Measurements from ENCODE around the gene DCXR. TPM values are rescaled to one million over a fixed set of nuclear protein-coding genes. Genes with fewer than 3 reads are reported as not detected.

The DCXR gene
- total and polyA plus RNA-seq, 2 of the 13 experiments (the other 11 are each of a cell fraction or from before 2014, with no cell fraction given): 287 to 311 TPM

DNA sequence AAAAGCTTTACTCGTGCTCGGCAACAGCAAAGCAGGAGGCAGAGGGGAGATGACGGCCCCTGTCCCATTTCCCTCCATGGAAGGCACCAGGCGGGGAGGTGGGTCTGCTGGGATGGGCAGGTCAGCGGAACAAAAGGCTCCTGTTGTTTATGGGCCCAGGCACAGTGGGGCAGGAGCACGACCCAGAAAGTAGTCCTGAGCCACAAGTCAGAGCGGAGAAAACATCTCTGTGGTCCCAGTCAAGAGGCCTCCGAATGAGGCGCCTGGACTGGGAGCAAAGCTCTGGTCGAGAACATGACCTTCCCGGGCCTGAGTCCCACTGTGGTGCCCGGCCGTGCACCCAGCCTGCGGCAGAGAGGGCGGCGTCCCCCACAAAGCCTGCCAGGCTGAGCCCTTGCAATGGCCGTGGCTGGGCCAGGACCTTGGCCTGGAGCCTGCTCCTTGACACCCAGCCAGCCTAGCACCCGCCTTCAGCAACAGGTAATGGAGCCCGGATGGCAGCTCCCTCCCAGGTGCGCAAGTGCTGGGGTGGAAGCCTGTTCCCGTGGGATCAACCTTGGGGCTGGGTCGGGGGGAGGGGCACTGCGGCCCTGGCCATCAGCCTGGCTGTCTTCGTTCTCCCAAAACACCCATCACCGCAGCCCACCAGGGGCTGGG is 10.5 kb upstream of the DCXR start:
- intact Hi-C loops (cut with micrococcal nuclease; ENCODE audit: unreplicated experiment) (no loop called here), in situ Hi-C loops (cut with HindIII; ENCODE audit: extremely low pct_ligation_motif_present, low pct_unique_long_range_greater_than_20kb) (no loop called here)
- Histone ChIP-seq H2AFZ (ENCODE audit: low read length) (no peak overlapping the region), H3K79me2 (ENCODE audit: insufficient read depth, low read length) (peaks cover 30% of the 10 kb centered on the region), H3K4me3 (replicated peaks in 1 of 3; ENCODE audit: insufficient read depth in 1 of 3, low read depth in 2 of 3, low read length in 3 of 3) (no peak overlapping the region), H4K20me1 (ENCODE audit: insufficient read depth, low read length) (no peaks in the 10 kb centered on the region; the same call in 1 of the 2 replicates), H3K4me2 (ENCODE audit: low read depth, low read length) (no peak overlapping the region), H3K27ac (ENCODE audit: extremely low read length, insufficient read depth, low read length) (no peak overlapping the region), H3K27me3 (ENCODE audit: control insufficient read depth in 1 of 2, insufficient read depth in 2 of 2, low read length in 2 of 2) (no peaks in the 10 kb centered on the region; a peak in 2 of 5 replicates), H3K4me1 (ENCODE audit: insufficient read depth, low read length) (peaks cover 40% of the 10 kb centered on the region), H3K9ac (ENCODE audit: insufficient read depth, low read depth, low read length) (no peak overlapping the region), H3K9me3 (ENCODE audit: low read length) (no peaks in the 10 kb centered on the region), H3K36me3 (replicated peaks in 1 of 2; ENCODE audit: control insufficient read depth in 1 of 2, insufficient read depth in 2 of 2, low read length in 2 of 2) (peaks cover 8 to 29% of the 10 kb centered on the region in 2 experiments; a peak in 4 of 5 replicates)
- CTCF ChIA-PET (ENCODE audit: low intra/inter-chr PET ratio, low total read pairs): no interaction called here
- POLR2A ChIA-PET: no interaction called here
- FAIRE-seq (no peak), DNase-seq (ENCODE audit: low spot score) (no peak), ATAC-seq (no peak)
- WGBS (ENCODE audit: low lambda C conversion rate): 91% methylated on average over 14 of the region's 25 CpGs
- TF ChIP-seq XBP1 (CRISPR knock-in tag; IDR thresholded peaks at IDR 0.05) (no peak), SRSF9 (IDR thresholded peaks at IDR 0.05; ENCODE audit: borderline replicate concordance, insufficient read depth, low read depth, low read length, poor library complexity, severe bottlenecking) (no peak), PCBP1 (IDR thresholded peaks at IDR 0.05; ENCODE audit: borderline replicate concordance, low read depth, low read length) (0 out of 2 replicates have a peak, but pooled peaks have one; percentile 44), ZBTB3 (CRISPR knock-in tag; IDR thresholded peaks at IDR 0.05; ENCODE audit: borderline replicate concordance, low read depth) (no peak), AGO2 (optimal IDR thresholded peaks at IDR 0.05; ENCODE audit: low read depth, low read length) (peak; percentile 64), KLF9 (CRISPR knock-in tag; IDR thresholded peaks at IDR 0.05; ENCODE audit: low read depth) (no peak), ZNF136 (CRISPR knock-in tag; IDR thresholded peaks at IDR 0.05; ENCODE audit: low read depth) (no peak), CHD2 (IDR thresholded peaks at IDR 0.05; ENCODE audit: low read depth, low read length) (no peak), RBM22 (optimal IDR thresholded peaks at IDR 0.05; ENCODE audit: low read length) (no peak), RFX5 (IDR thresholded peaks at IDR 0.05; ENCODE audit: low read depth, low read length) (no peak), SATB2 (CRISPR knock-in tag; IDR thresholded peaks at IDR 0.05) (no peak), PHF20 (CRISPR knock-in tag; IDR thresholded peaks at IDR 0.05) (no peak)
- TF ChIP-seq, protein P1, sequence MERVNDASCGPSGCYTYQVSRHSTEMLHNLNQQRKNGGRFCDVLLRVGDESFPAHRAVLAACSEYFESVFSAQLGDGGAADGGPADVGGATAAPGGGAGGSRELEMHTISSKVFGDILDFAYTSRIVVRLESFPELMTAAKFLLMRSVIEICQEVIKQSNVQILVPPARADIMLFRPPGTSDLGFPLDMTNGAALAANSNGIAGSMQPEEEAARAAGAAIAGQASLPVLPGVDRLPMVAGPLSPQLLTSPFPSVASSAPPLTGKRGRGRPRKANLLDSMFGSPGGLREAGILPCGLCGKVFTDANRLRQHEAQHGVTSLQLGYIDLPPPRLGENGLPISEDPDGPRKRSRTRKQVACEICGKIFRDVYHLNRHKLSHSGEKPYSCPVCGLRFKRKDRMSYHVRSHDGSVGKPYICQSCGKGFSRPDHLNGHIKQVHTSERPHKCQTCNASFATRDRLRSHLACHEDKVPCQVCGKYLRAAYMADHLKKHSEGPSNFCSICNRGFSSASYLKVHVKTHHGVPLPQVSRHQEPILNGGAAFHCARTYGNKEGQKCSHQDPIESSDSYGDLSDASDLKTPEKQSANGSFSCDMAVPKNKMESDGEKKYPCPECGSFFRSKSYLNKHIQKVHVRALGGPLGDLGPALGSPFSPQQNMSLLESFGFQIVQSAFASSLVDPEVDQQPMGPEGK (CRISPR knock-in tag; IDR thresholded peaks at IDR 0.05): no peak
- TF ChIP-seq, protein P2, sequence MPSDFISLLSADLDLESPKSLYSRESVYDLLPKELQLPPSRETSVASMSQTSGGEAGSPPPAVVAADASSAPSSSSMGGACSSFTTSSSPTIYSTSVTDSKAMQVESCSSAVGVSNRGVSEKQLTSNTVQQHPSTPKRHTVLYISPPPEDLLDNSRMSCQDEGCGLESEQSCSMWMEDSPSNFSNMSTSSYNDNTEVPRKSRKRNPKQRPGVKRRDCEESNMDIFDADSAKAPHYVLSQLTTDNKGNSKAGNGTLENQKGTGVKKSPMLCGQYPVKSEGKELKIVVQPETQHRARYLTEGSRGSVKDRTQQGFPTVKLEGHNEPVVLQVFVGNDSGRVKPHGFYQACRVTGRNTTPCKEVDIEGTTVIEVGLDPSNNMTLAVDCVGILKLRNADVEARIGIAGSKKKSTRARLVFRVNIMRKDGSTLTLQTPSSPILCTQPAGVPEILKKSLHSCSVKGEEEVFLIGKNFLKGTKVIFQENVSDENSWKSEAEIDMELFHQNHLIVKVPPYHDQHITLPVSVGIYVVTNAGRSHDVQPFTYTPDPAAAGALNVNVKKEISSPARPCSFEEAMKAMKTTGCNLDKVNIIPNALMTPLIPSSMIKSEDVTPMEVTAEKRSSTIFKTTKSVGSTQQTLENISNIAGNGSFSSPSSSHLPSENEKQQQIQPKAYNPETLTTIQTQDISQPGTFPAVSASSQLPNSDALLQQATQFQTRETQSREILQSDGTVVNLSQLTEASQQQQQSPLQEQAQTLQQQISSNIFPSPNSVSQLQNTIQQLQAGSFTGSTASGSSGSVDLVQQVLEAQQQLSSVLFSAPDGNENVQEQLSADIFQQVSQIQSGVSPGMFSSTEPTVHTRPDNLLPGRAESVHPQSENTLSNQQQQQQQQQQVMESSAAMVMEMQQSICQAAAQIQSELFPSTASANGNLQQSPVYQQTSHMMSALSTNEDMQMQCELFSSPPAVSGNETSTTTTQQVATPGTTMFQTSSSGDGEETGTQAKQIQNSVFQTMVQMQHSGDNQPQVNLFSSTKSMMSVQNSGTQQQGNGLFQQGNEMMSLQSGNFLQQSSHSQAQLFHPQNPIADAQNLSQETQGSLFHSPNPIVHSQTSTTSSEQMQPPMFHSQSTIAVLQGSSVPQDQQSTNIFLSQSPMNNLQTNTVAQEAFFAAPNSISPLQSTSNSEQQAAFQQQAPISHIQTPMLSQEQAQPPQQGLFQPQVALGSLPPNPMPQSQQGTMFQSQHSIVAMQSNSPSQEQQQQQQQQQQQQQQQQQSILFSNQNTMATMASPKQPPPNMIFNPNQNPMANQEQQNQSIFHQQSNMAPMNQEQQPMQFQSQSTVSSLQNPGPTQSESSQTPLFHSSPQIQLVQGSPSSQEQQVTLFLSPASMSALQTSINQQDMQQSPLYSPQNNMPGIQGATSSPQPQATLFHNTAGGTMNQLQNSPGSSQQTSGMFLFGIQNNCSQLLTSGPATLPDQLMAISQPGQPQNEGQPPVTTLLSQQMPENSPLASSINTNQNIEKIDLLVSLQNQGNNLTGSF (CRISPR knock-in tag; IDR thresholded peaks at IDR 0.05): no peak
- no TSS peak for BruUV-seq (replicated peaks)
